OCI-LY1 (cell line): ENCODE data around the gene ATP8B3.

Experiments used
- H2AFZ ChIP-seq: fragments of 200-600 bp; sonication (generic), shearing (Covaris generic); 2 replicates; pipeline ENCODE4 v1.6.0; 2014; ENCODE audit warnings: antibody characterized with exemption, mild to moderate bottlenecking, low read length
- H3F3A ChIP-seq: fragments of 200-600 bp; sonication (generic), shearing (Covaris generic); 2 replicates; pipeline ENCODE4 v1.6.0; 2014; ENCODE audit warnings: mild to moderate bottlenecking, antibody characterized with exemption, low read length, moderate library complexity; ENCODE audit not compliant: insufficient read depth
- H3K27ac ChIP-seq: fragments of 200-600 bp; sonication (generic); 2 replicates; pipeline ENCODE4 v1.5.1; 2014; ENCODE audit warnings: low read length, mixed run types, mild to moderate bottlenecking, low read depth; ENCODE audit not compliant: poor library complexity, severe bottlenecking
- H3K27me3 ChIP-seq: fragments of 200-600 bp; sonication (generic); 2 replicates; pipeline ENCODE4 v1.6.0; 2014; ENCODE audit warnings: antibody characterized with exemption, mild to moderate bottlenecking, low read length, moderate library complexity; ENCODE audit not compliant: insufficient read depth
- H3K36me3 ChIP-seq: fragments of 200-600 bp; sonication (generic); 2 replicates; pipeline ENCODE4 v1.6.1; 2014; ENCODE audit warnings: mild to moderate bottlenecking, antibody characterized with exemption, low read length, moderate library complexity, mixed read lengths; ENCODE audit not compliant: insufficient read depth
- H3K4me1 ChIP-seq: fragments of 200-600 bp; sonication (generic); 2 replicates; pipeline ENCODE4 v1.5.1; 2014; ENCODE audit warnings: mild to moderate bottlenecking, low read length, moderate library complexity; ENCODE audit not compliant: insufficient read depth, severe bottlenecking
- H3K4me2 ChIP-seq: fragments of 200-600 bp; sonication (generic), shearing (Covaris generic); 2 replicates; pipeline ENCODE4 v1.6.1; 2014; ENCODE audit warnings: low read length
- H3K4me3 ChIP-seq: fragments of 200-600 bp; sonication (generic); 2 replicates; pipeline ENCODE4 v1.5.1; 2014; ENCODE audit warnings: low read length, low read depth, mild to moderate bottlenecking, mixed read lengths; ENCODE audit not compliant: poor library complexity, severe bottlenecking
- H3K79me2 ChIP-seq: fragments of 200-600 bp; shearing (Covaris generic); 2 replicates; pipeline ENCODE4 v1.6.1; 2016; ENCODE audit warnings: mixed run types, low read length, mixed read lengths; ENCODE audit not compliant: insufficient read depth
- H3K9ac ChIP-seq: fragments of 200-600 bp; sonication (generic), shearing (Covaris generic); 2 replicates; pipeline ENCODE4 v1.6.1; 2014; ENCODE audit warnings: mild to moderate bottlenecking, low read length, mixed read lengths
- H3K9me2 ChIP-seq: fragments of 200-600 bp; sonication (generic), shearing (Covaris generic); 2 replicates; pipeline ENCODE4 v1.6.1; 2014; ENCODE audit warnings: low read depth, mild to moderate bottlenecking, low read length, mixed read lengths
- H3K9me3 ChIP-seq: fragments of 200-600 bp; shearing (Covaris generic); 2 replicates; pipeline ENCODE4 v1.6.1; 2014; ENCODE audit warnings: low read length, mixed read lengths
- H4K20me1 ChIP-seq: fragments of 200-600 bp; sonication (generic), shearing (Covaris generic); 2 replicates; pipeline ENCODE4 v1.6.0; 2016; ENCODE audit warnings: mild to moderate bottlenecking, low read length; ENCODE audit not compliant: insufficient read depth
- CTCF ChIP-seq: fragments of 200-600 bp; sonication (generic), shearing (Covaris generic); IDR thresholded peaks from 2 replicates; pipeline ENCODE4 v1.5.1; 2017; ENCODE audit warnings: mild to moderate bottlenecking, antibody characterized with exemption, low read length, moderate library complexity, mixed read lengths
- EZH2 ChIP-seq: fragments of 200-600 bp; sonication (generic), shearing (Covaris generic); IDR thresholded peaks from 2 replicates; pipeline ENCODE4 v1.8.0; 2017; ENCODE audit warnings: borderline replicate concordance, mixed run types, mild to moderate bottlenecking, antibody characterized with exemption, low read length, moderate library complexity, mixed read lengths

The ATP8B3 gene

GRCh38 chr19:1783354-1783753, 28.7 kb downstream of the ATP8B3 start:
- Histone ChIP-seq H3K4me2 (no peak overlapping the region), H3K27me3 (peaks cover 16% of the 10 kb centered on the region; the same call in 1 of the 2 replicates)

GRCh38 chr19:1782521-1782920, 29.6 kb downstream of the ATP8B3 start:
- Histone ChIP-seq H3K4me2 (no peak overlapping the region), H3K27ac (no peak overlapping the region), H3K4me3 (no peak overlapping the region), H3K36me3 (no peaks in the 10 kb centered on the region), H3K9ac (no peak overlapping the region), H3K4me1 (peaks cover 6% of the 10 kb centered on the region), H3K9me2 (no peaks in the 10 kb centered on the region), H3F3A (no peaks in the 10 kb centered on the region), H3K79me2 (no peaks in the 10 kb centered on the region), H3K9me3 (peaks cover 4% of the 10 kb centered on the region), H3K27me3 (peaks cover 16% of the 10 kb centered on the region; the same call in 1 of the 2 replicates), H2AFZ (no peak overlapping the region), H4K20me1 (no peaks in the 10 kb centered on the region)
- no peak for TF ChIP-seq EZH2
- TF ChIP-seq CTCF: no peak

More at GRCh38 chr19:1783354-1783753, 28.7 kb downstream of the ATP8B3 start:
- H3K9me3 ChIP-seq: peaks cover 4% of the 10 kb centered on the region
- TF ChIP-seq EZH2 (no peak), CTCF (no peak)
- H3K9ac ChIP-seq: no peak overlapping the region
- no peaks in the 10 kb centered on the region for H3K9me2 ChIP-seq
- H3K79me2 ChIP-seq: no peaks in the 10 kb centered on the region
- H3K36me3 ChIP-seq: no peaks in the 10 kb centered on the region
- no peak overlapping the region for H3K27ac ChIP-seq
- no peaks in the 10 kb centered on the region for H3F3A ChIP-seq
- no peaks in the 10 kb centered on the region for H4K20me1 ChIP-seq
- no peak overlapping the region for H2AFZ ChIP-seq
- H3K4me3 ChIP-seq: no peak overlapping the region
- H3K4me1 ChIP-seq: peaks cover 6% of the 10 kb centered on the region

GRCh38 chr19:1780272-1780958, 31.7 kb downstream of the ATP8B3 start:
- Histone ChIP-seq H4K20me1 (no peaks in the 10 kb centered on the region), H3K4me1 (peaks cover 6% of the 10 kb centered on the region), H3K4me3 (no peak overlapping the region), H3K9me3 (peaks cover 4% of the 10 kb centered on the region), H3K4me2 (no peak overlapping the region), H3K27ac (no peak overlapping the region), H3K36me3 (no peaks in the 10 kb centered on the region; the same call in 1 of the 2 replicates), H3F3A (no peaks in the 10 kb centered on the region), H2AFZ (no peak overlapping the region), H3K9me2 (no peaks in the 10 kb centered on the region), H3K9ac (no peak overlapping the region), H3K27me3 (peaks cover 16% of the 10 kb centered on the region; the same call in 1 of the 2 replicates), H3K79me2 (no peaks in the 10 kb centered on the region)
- TF ChIP-seq EZH2: no peak
- TF ChIP-seq CTCF: no peak
